GM19193 (cell line): ENCODE data around the gene DCAF7.

Source experiments
- POLR2A ChIP-seq: IDR thresholded peaks from 4 replicates; pipeline ENCODE4 v1.6.1; 2011; ENCODE audit not compliant: insufficient read depth, insufficient read length; ENCODE audit errors: extremely low read depth

The DCAF7 gene, protein sequence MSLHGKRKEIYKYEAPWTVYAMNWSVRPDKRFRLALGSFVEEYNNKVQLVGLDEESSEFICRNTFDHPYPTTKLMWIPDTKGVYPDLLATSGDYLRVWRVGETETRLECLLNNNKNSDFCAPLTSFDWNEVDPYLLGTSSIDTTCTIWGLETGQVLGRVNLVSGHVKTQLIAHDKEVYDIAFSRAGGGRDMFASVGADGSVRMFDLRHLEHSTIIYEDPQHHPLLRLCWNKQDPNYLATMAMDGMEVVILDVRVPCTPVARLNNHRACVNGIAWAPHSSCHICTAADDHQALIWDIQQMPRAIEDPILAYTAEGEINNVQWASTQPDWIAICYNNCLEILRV

DNA sequence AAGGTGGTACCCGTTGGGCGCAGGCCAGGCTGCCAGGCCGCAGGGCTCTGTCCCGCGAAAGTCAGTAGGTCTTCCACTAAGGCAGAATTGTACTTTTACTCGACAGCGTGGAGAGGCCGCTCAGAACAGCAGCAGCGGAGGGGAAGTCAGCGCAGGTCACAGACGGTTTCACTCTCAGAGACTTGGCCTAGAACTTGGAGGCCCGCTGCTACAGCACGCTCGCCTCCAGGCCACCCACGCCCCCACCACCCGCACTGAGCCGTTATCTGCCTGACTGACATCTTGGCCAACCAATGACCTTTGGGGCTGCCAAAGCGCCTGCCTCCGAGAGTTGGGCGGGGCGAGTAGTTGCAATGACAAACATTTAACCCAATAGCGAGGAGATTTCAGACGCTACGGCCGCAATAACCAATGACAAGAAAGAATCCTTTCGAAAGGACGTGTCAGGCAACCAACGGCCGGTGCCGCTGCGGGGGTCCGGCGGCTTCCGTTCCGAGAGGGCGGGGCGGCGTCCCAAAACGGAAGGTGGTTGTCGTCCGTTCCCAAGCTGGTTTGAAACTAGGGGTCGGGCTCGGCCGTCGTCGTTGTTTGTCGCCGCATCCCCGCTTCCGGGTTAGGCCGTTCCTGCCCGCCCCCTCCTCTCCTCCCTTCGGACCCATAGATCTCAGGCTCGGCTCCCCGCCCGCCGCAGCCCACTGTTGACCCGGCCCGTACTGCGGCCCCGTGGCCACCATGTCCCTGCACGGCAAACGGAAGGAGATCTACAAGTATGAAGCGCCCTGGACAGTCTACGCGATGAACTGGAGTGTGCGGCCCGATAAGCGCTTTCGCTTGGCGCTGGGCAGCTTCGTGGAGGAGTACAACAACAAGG lies at the start of gene DCAF7:
TSS of gene DCAF7 (plus strand) at position 532 of the 871 bp plus-strand sequence. CDS start at position 733, 201 bp downstream.
- peak; percentile 88 for TF ChIP-seq POLR2A

DNA sequence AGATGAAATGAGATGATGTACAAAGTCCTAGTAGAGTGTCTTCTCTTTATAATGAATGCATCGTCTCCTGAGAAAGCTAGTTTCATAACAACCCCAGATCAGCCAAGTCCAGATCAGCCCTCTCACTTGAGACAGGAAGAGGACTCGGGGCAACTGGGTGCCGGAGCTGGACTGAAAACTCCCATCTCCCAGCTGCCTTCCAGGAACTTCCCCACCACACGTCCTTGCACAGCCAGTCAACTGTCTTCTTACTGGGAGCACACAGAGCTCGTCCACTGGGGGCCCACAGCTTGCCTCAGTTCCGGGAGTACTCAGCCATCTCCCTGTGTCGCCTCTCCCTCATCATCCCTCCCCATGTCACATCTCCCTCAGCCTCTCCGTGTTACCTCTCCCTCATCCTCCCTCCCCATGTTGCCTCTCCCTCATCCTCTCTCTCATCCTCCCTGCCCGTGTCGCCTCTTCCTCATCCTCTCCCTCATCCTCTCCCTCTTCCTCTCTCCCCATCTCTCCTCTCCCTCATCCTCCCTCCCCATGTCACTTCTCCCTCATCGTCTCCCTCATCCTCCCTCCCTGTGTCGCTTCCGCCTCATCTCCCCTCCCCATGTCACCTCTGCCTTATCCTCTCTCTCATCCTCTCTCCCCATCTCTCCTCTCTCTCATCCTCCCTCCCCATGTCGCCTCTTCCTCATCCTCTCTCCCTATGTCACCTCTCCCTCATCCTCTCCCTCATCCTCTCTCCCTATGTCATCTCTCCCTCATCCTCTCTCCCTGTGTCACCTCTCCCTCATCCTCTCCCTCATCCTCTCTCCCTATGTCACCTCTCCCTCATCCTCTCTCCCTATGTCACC lies 49.5 kb upstream of the DCAF7 start:
- TF ChIP-seq POLR2A, result no peak

DNA sequence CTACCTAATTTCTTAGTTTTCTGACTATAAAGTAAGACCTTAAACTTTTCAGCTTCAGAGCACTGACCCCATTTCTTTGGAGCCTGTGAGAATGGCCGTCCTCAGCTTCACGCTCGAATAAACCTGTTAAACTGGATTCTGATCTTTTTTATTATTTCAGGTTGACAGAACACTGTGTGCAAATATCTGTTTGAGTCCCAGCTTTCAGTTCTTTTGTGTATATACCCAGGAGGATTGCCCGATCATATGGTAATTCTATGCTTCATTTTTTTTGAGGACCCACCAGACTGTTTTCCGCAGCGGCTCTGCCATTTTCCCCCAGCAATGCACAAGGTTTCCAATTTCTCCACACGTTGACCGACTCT lies 47.0 kb upstream of the DCAF7 start:
- TF ChIP-seq POLR2A, result no peak

GRCh38 chr17:63504261-63504660 lies 46.0 kb upstream of the DCAF7 start:
- TF ChIP-seq POLR2A, result no peak

DNA sequence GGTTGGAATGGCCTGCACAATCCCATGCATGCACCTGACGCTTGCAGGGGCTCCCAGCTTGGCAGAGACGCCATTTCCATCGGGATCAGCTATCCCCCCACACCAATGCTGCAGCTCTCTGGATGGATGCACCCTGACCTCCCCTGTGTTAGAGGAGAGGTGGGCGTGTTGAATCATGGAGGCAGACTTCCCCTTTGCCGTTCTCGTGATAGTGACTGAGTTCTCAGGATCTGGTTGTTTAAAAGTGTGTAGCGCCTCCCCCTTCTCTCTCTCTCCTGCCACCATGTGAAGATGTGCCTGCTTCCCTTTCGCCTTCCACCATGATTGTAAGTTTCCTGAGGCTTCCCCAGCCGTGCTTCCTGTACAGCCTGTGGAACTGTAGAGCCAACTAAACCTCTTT lies 44.9 kb upstream of the DCAF7 start:
- TF ChIP-seq POLR2A, result no peak

DNA sequence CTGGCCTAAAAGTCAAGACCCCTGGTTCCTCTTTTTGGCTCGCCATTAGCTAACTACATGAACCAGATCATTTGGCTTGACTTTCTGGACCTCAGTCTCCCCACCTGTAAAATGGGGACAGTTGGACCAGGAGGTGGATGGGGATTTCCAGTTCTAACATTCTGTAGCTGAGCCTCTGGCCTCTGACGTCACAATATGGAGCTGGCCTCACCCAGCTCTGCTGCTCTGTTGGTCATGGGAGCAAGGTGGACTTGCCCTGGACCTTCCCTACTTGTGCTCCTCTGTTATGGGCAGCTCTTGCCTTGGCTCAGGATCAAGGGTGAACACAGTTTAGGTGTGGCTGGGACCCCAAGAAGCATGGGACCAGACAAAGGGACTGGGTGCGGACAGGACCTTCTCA lies 43.6 kb upstream of the DCAF7 start:
- no peak for TF ChIP-seq POLR2A

GRCh38 chr17:63511331-63511730 lies 38.9 kb upstream of the DCAF7 start:
- TF ChIP-seq POLR2A, result no peak

GRCh38 chr17:63512388-63512787 lies 37.9 kb upstream of the DCAF7 start:
- no peak for TF ChIP-seq POLR2A

DNA sequence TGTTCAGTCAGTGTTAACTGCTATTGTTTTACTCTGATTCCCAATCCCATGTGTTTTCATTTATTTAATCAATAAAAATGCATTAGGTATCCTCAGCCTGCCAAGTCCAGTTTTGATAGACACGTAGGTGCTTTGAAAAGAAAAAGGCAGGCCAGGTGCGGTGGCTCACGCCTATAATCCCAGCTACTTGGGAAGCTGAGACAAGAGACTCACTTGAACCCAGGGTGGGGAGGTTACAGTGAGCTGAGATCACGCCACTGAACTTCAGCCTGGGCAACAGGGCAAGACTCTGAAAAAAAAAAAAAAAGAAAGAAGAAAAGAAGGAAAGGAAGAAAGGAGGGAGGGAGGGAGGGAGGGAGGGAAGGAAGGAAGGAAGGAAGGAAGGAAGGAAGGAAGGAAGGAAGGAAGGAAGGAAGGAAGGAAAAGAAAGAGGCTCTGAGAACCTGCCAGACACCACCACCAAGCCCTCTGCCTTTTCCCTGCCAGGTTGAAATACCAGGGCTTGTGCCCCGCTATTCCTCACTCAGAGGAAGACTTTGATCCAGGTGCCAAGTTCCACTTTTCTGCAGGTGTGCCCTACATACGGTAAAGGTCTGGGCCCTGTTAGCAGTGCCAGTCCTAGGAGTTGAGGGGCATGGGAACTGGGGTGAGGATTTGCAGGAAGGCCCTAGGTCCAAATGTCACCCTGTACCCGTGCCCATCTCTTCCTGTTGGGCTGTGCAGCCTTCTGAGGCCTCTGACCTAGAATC lies 37.2 kb upstream of the DCAF7 start:
- TF ChIP-seq POLR2A, result no peak

DNA sequence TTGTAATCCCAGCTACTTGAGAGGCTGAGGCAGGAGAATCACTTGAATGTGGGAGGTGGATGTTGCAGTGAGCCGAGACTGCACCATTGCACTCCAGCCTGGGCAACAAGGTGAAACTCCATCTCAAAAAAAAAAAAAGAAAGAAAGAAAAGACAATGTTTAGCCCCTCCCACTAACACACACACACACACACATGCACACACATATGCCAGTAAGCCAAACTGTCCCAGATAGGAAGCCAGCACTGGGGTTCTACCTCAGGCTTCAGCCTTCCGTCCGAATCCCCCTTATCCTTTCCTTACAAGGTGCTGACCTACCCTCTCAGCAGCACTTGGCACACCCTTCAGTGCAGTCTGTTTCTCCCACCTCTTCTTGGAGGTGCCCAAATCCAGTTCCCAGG lies 35.8 kb upstream of the DCAF7 start:
- TF ChIP-seq POLR2A, result no peak

- TF ChIP-seq POLR2A, result no peak
Measured at GRCh38 chr17:63514974-63515373, 35.3 kb upstream of the DCAF7 start.

GRCh38 chr17:63515426-63515825 lies 34.9 kb upstream of the DCAF7 start:
- no peak for TF ChIP-seq POLR2A

DNA sequence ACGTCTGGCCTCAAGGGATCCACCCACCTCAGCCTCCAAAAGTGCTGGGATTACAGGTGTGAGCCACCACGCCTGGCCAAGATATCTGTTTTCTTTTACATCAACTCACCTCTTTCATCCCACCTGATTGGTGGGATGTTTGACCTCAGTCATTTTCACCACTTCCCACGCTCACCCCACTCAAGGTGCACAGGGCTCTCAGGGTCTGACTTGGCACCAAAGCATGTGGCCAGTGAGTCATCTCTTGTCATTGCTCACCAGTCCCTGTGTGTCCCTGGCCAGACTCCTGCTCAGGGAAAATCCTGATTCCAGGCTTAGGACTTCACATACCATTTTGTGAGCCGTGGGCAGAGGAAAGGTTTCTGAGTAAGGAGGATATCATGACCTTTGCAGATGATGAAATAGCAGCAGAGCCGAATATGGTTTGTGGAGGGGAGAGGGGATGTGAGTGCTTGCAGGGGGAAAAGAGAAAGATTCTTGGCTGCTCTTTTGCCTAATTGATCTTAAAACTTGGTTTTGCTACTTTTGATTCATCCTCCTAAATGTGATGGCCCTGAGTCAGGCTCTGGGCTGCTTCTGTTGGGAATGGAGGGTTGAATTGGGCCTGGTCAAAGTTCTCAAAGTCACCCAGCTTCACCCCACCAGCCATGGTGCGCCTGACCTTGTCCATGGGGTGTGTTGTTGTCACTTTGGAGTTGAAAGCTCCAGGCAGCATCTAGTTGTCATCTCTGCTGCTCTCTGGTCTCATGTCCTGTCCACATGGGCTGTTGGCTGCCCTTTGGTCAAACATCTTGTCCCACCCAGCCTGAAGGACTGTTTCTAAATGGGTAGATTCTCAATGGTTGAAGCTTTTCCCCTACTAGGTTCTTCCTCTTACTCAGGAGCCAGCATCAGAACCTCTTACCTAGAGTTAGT lies 33.1 kb upstream of the DCAF7 start:
- no peak for TF ChIP-seq POLR2A
